HG03342 (cell line): Measurements from ENCODE around the gene FBXO36.
"Not testable (repeated sequence)": the region's sequence is repeated elsewhere in the genome, so short reads cannot be mapped to it uniquely, and the experiment has no call there.

ENCODE experiments used
- ATAC-seq: cut with Tn5 transposase; IDR thresholded peaks from one replicate; pipeline ENCODE4 v1.9.1; 2021; ENCODE audit warnings: mild to moderate bottlenecking, moderate library complexity; ENCODE audit not compliant: unreplicated experiment

FBXO36 gene

GRCh38 chr2:229910147-229910831 is 12.0 kb upstream of the FBXO36 start:
- peak; percentile 17 for ATAC-seq

GRCh38 chr2:229910832-229911412 is 11.4 kb upstream of the FBXO36 start:
- ATAC-seq: peak; percentile 54

GRCh38 chr2:229914171-229914570 is 8.1 kb upstream of the FBXO36 start:
- ATAC-seq: no peak

GRCh38 chr2:229917793-229918192 is 4.5 kb upstream of the FBXO36 start:
- no peak for ATAC-seq

GRCh38 chr2:229920011-229920641 is 2.2 kb upstream of the FBXO36 start:
- no peak for ATAC-seq

GRCh38 chr2:229921101-229921891 is 1.0 kb upstream of the FBXO36 start:
- peak; percentile 21 for ATAC-seq

GRCh38 chr2:229921892-229922448 is 333 bp upstream of the FBXO36 start, which contains the start of gene TRIP12:
TRIP12 (minus strand) TSS chr2:229922009; CDS start chr2:229880079, 41,930 bp downstream.
- peak; percentile 70 for ATAC-seq

GRCh38 chr2:229924541-229924940 is 2.2 kb downstream of the FBXO36 start:
- ATAC-seq: not testable (repeated sequence)

- ATAC-seq: no peak
These were observed 2.9 kb downstream of the FBXO36 start for GRCh38 chr2:229925201-229925600.

- no peak for ATAC-seq
These were observed 5.6 kb downstream of the FBXO36 start for GRCh38 chr2:229927817-229928321.

- no peak for ATAC-seq
These were observed 8.4 kb downstream of the FBXO36 start for GRCh38 chr2:229930656-229931055.

- no peak for ATAC-seq
These were observed 8.9 kb downstream of the FBXO36 start for GRCh38 chr2:229931241-229931640.

- ATAC-seq: no peak
These were observed 15.2 kb downstream of the FBXO36 start for GRCh38 chr2:229937537-229937936.

GRCh38 chr2:229942671-229943070 is 20.4 kb downstream of the FBXO36 start:
- ATAC-seq: no peak

GRCh38 chr2:229943171-229943570 is 20.9 kb downstream of the FBXO36 start:
- no peak for ATAC-seq

- ATAC-seq: no peak
These were observed 21.6 kb downstream of the FBXO36 start for GRCh38 chr2:229943770-229944449.

- no peak for ATAC-seq
These were observed 23.7 kb downstream of the FBXO36 start for GRCh38 chr2:229945975-229946374.

GRCh38 chr2:229947544-229947943 is 25.2 kb downstream of the FBXO36 start:
- ATAC-seq: peak; percentile 68

GRCh38 chr2:229952256-229952835 is 30.0 kb downstream of the FBXO36 start:
- no peak for ATAC-seq

- ATAC-seq: no peak
These were observed 33.4 kb downstream of the FBXO36 start for GRCh38 chr2:229955663-229956062.
